GM13977 (cell line): ENCODE data around the gene TMPRSS3.

Experiments used
- DNase-seq: peaks from one replicate; pipeline ENCODE4 v3.0.0; 2012; ENCODE audit warnings: low spot score
- CTCF ChIP-seq: IDR thresholded peaks from 2 replicates; pipeline ENCODE4 v1.5.1; 2012; ENCODE audit warnings: mild to moderate bottlenecking, control low read depth; ENCODE audit not compliant: insufficient read depth; ENCODE audit errors: extremely low read depth, missing control alignments
- in situ Hi-C: fragments of 300-500 bp; cut with MboI; formaldehyde crosslinking; loops from one replicate; pipeline ENCODE4 v1.12.0; 2022; ENCODE audit warnings: low sequenced_read_pairs, low pct_unique_long_range_greater_than_20kb, mixed read lengths, inconsistent platforms; ENCODE audit not compliant: unreplicated experiment

Gene TMPRSS3

GRCh38 chr21:42360317-42360716 is 35.5 kb downstream of the TMPRSS3 start:
- DNase-seq = no peak
- in situ Hi-C loops = no loop called here
- TF ChIP-seq CTCF = peak; percentile 32

GRCh38 chr21:42358937-42359336 is 36.9 kb downstream of the TMPRSS3 start:
- in situ Hi-C loops = no loop called here
- DNase-seq = no peak
- TF ChIP-seq CTCF = no peak

GRCh38 chr21:42358261-42358660 is 37.6 kb downstream of the TMPRSS3 start:
- in situ Hi-C loops = no loop called here
- TF ChIP-seq CTCF = no peak
- no peak for DNase-seq

- no peak for TF ChIP-seq CTCF
- no peak for DNase-seq
- in situ Hi-C loops = no loop called here
These were observed 38.5 kb downstream of the TMPRSS3 start for GRCh38 chr21:42357307-42357706.

GRCh38 chr21:42356650-42357049 is 39.2 kb downstream of the TMPRSS3 start:
- TF ChIP-seq CTCF = no peak
- DNase-seq = no peak
- in situ Hi-C loops = no loop called here

- in situ Hi-C loops = no loop called here
- no peak for TF ChIP-seq CTCF
- no peak for DNase-seq
These were observed 39.8 kb downstream of the TMPRSS3 start for GRCh38 chr21:42356046-42356445.

- in situ Hi-C loops = no loop called here
- no peak for TF ChIP-seq CTCF
- no peak for DNase-seq
These were observed 42.2 kb downstream of the TMPRSS3 start for GRCh38 chr21:42353623-42354022.
